Measurements from ENCODE around the gene BCL2L1.

DNA sequence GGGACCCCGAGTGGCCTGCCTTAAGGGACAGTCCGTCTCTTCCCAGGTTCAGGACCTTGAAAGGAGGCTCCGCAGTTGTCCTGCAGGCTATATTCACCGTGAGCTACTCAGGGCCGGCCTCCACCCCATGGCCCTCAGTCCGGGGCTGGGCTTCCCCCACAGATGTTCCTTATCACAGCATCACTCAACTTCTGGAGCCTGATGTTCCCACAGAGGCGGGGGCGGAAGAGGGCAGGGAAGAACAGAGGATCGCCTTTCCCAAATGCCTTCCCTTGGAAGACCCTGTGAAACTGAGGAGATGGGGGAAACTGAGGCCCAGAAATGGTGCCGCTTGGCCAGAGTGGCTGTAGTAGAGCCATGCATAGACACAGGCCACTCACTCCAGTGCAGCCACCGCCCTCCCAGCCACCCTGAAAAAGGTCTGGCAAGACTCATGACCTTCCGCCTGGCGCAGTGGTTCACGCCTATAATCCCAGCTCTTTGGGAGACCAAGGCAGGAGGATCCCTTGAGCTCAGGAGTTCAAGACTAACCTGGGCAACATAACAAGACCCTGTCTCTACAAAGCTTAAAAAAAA lies 89.2 kb downstream of the BCL2L1 start:
- TF ChIP-seq POLR2AphosphoS5 (IDR thresholded peaks at IDR 0.05): peak; percentile 73 to 79
- TF ChIP-seq, protein P1, sequence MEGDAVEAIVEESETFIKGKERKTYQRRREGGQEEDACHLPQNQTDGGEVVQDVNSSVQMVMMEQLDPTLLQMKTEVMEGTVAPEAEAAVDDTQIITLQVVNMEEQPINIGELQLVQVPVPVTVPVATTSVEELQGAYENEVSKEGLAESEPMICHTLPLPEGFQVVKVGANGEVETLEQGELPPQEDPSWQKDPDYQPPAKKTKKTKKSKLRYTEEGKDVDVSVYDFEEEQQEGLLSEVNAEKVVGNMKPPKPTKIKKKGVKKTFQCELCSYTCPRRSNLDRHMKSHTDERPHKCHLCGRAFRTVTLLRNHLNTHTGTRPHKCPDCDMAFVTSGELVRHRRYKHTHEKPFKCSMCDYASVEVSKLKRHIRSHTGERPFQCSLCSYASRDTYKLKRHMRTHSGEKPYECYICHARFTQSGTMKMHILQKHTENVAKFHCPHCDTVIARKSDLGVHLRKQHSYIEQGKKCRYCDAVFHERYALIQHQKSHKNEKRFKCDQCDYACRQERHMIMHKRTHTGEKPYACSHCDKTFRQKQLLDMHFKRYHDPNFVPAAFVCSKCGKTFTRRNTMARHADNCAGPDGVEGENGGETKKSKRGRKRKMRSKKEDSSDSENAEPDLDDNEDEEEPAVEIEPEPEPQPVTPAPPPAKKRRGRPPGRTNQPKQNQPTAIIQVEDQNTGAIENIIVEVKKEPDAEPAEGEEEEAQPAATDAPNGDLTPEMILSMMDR (IDR thresholded peaks at IDR 0.05): no peak

All from upper lobe of left lung (tissue), 4 donors.